ENCODE measurements around the gene OGA.

The OGA gene

GRCh38 chr10:101768791-101769170 is 49.5 kb downstream of the OGA start:
- no peaks in the 10 kb centered on the region for H3K36me3 ChIP-seq (ENCODE audit: control insufficient read depth in 2 of 2, insufficient read depth in 1 of 2, low read length in 2 of 2)
- H3K9me3 ChIP-seq (ENCODE audit: control insufficient read depth, insufficient read depth, low read depth, low read length): no peaks in the 10 kb centered on the region
- CTCF ChIA-PET: interaction anchor here (1.1 to 3.4 kb wide), 2 partner anchors 10 to 12 kb away, joined by 5 to 16 read pairs; no protein-coding TSS in a partner anchor
- H3K4me3 ChIP-seq (ENCODE audit: low read depth, low read length): no peak overlapping the region
- TF ChIP-seq EGR2 (tag by site-specific recombination; IDR thresholded peaks at IDR 0.05; ENCODE audit: low read depth) (peak; percentile 25; the same call in 1 of the 2 replicates), GFI1B (tag by site-specific recombination; IDR thresholded peaks at IDR 0.05) (no peak), ZNF16 (tag by site-specific recombination; IDR thresholded peaks at IDR 0.05; ENCODE audit: low read depth) (no peak), ZNF354C (tag by site-specific recombination; IDR thresholded peaks at IDR 0.05; ENCODE audit: borderline replicate concordance, low read depth) (no peak), ZNF639 (tag by site-specific recombination; IDR thresholded peaks at IDR 0.05) (no peak), ZFHX2 (tag by site-specific recombination; conservative IDR thresholded peaks at IDR 0.05) (peak; percentile 42; the same call in 1 of the 2 replicates)
- POLR2A ChIA-PET: no interaction called here
- H3K27ac ChIP-seq (ENCODE audit: extremely low read depth, low read depth, low read length): no peak overlapping the region
- peaks cover 9% of the 10 kb centered on the region; the same call in 1 of the 2 replicates for H3K4me1 ChIP-seq (ENCODE audit: control insufficient read depth, insufficient read depth, low read length)

- no peak overlapping the region for H3K4me3 ChIP-seq (ENCODE audit: low read depth, low read length)
- H3K36me3 ChIP-seq (ENCODE audit: control insufficient read depth in 2 of 2, insufficient read depth in 1 of 2, low read length in 2 of 2): no peaks in the 10 kb centered on the region
- no peak for TF ChIP-seq PRDM4 (tag by site-specific recombination; IDR thresholded peaks at IDR 0.05)
- TF ChIP-seq ZFHX2 (tag by site-specific recombination; conservative IDR thresholded peaks at IDR 0.05): peak; percentile 17; the same call in 1 of the 2 replicates
- H3K9me3 ChIP-seq (ENCODE audit: control insufficient read depth, insufficient read depth, low read depth, low read length): no peaks in the 10 kb centered on the region
- ChIA-PET CTCF (interaction anchor here (3.4 kb wide), 1 partner anchor 13 kb away, joined by 16 read pairs; no protein-coding TSS in a partner anchor), POLR2A (interaction anchor here (0.6 kb wide), 1 partner anchor 222 kb away, joined by 5 read pairs; no protein-coding TSS in a partner anchor)
- peak overlapping the region; percentile 20; the same call in 1 of the 2 replicates for H3K27ac ChIP-seq (ENCODE audit: extremely low read depth, low read depth, low read length)
- peaks cover 9% of the 10 kb centered on the region; the same call in 1 of the 2 replicates for H3K4me1 ChIP-seq (ENCODE audit: control insufficient read depth, insufficient read depth, low read length)
Measured at GRCh38 chr10:101767966-101768790, 50.1 kb downstream of the OGA start.

GRCh38 chr10:101767600-101767945 is 50.7 kb downstream of the OGA start:
- H3K4me3 ChIP-seq (ENCODE audit: low read depth, low read length): no peak overlapping the region
- no peak overlapping the region; the same call in 1 of the 2 replicates for H3K27ac ChIP-seq (ENCODE audit: extremely low read depth, low read depth, low read length)
- POLR2A ChIA-PET: no interaction called here
- CTCF ChIA-PET: interaction anchor here (3.4 kb wide), 1 partner anchor 14 kb away, joined by 16 read pairs; no protein-coding TSS in a partner anchor
- H3K9me3 ChIP-seq (ENCODE audit: control insufficient read depth, insufficient read depth, low read depth, low read length): no peaks in the 10 kb centered on the region
- H3K36me3 ChIP-seq (ENCODE audit: control insufficient read depth in 2 of 2, insufficient read depth in 1 of 2, low read length in 2 of 2): no peaks in the 10 kb centered on the region
- H3K4me1 ChIP-seq (ENCODE audit: control insufficient read depth, insufficient read depth, low read length): peaks cover 9% of the 10 kb centered on the region; the same call in 1 of the 2 replicates
- TF ChIP-seq EGR2 (tag by site-specific recombination; IDR thresholded peaks at IDR 0.05; ENCODE audit: low read depth) (peak; percentile 73; the same call in 1 of the 2 replicates), OSR2 (tag by site-specific recombination; IDR thresholded peaks at IDR 0.05) (peak; percentile 92), ZNF335 (tag by site-specific recombination; conservative IDR thresholded peaks at IDR 0.05) (0 out of 2 replicates have a peak, but pooled peaks have one; percentile 43), ZNF488 (tag by site-specific recombination; IDR thresholded peaks at IDR 0.05) (peak; percentile 92), ZEB2 (tag by site-specific recombination; IDR thresholded peaks at IDR 0.05) (peak; percentile 80), ZNF423 (tag by site-specific recombination; IDR thresholded peaks at IDR 0.05) (peak; percentile 97), PATZ1 (tag by site-specific recombination; IDR thresholded peaks at IDR 0.05) (0 out of 2 replicates have a peak, but pooled peaks have one; percentile 15), ZBTB6 (tag by site-specific recombination; IDR thresholded peaks at IDR 0.05) (no peak), SP7 (tag by site-specific recombination; IDR thresholded peaks at IDR 0.05) (peak; percentile 89), ZNF843 (tag by site-specific recombination; IDR thresholded peaks at IDR 0.05) (peak; percentile 91), ZNF558 (tag by site-specific recombination; IDR thresholded peaks at IDR 0.05) (no peak), SP3 (tag by site-specific recombination; IDR thresholded peaks at IDR 0.05) (no peak), FEZF1 (tag by site-specific recombination; IDR thresholded peaks at IDR 0.05) (peak; percentile 99), ZXDB (tag by site-specific recombination; IDR thresholded peaks at IDR 0.05) (peak; percentile 78)
